IMR-90 (cell line): ENCODE results near the gene CAVIN1. TPM values are rescaled to one million over a fixed set of nuclear protein-coding genes. Genes with fewer than 3 reads are reported as not detected.

ENCODE experiments used
- ATAC-seq: fragments of 200-7000 bp; cut with Tn5 transposase; 2 replicates; pipeline ENCODE4 v1.9.1; 2020; ENCODE audit warnings: low read depth, mild to moderate bottlenecking, moderate library complexity
- BruUV-seq: library from RNA; stranded (reverse); fragments of 400-500 nt; replicated peaks from 2 replicates; lab custom pipeline; 2021; lab: Mats Ljungman, UMichigan
- CTCF ChIA-PET: fragments of 300-600 bp; formaldehyde crosslinking; extraction: SDS; loops from one replicate; lab custom pipeline; 2021; ENCODE audit warnings: antibody characterized with exemption; lab: Yijun Ruan, JAX
- POLR2A ChIA-PET: fragments of 300-600 bp; sonication (Branson Sonifier 250); formaldehyde crosslinking; loops from one replicate; lab custom pipeline; 2022; ENCODE audit warnings: antibody characterized with exemption; ENCODE audit not compliant: unreplicated experiment; lab: Charles Lee
- DNase-seq: peaks from one replicate; pipeline ENCODE4 v3.0.0; 2013
- H2AFZ ChIP-seq: replicated peaks from 2 replicates; pipeline ENCODE3; 2013; ENCODE audit warnings: low read length, mild to moderate bottlenecking; ENCODE audit not compliant: poor library complexity
- H2AK5ac ChIP-seq: 2 replicates; pipeline ENCODE4 v1.6.1; 2013; ENCODE audit warnings: low read depth, low read length, inconsistent platforms
- H2AK9ac ChIP-seq: replicated peaks from 2 replicates; pipeline ENCODE3; 2013; ENCODE audit warnings: mild to moderate bottlenecking, low read depth, low read length, moderate library complexity; ENCODE audit not compliant: poor library complexity
- H2BK120ac ChIP-seq: 2 replicates; pipeline ENCODE4 v1.6.1; 2013; ENCODE audit warnings: low read depth, low read length, inconsistent platforms
- H2BK15ac ChIP-seq: 3 replicates; pipeline ENCODE4 v1.6.1; 2013; ENCODE audit warnings: low read depth, low read length, inconsistent platforms
- H2BK20ac ChIP-seq: 2 replicates; pipeline ENCODE4 v1.6.1; 2013; ENCODE audit warnings: low read depth, mild to moderate bottlenecking, inconsistent platforms, low read length, moderate library complexity
- H2BK5ac ChIP-seq: 2 replicates; pipeline ENCODE4 v1.6.1; 2013; ENCODE audit warnings: mild to moderate bottlenecking, low read depth, low read length, inconsistent platforms; ENCODE audit not compliant: poor library complexity, severe bottlenecking
- H3K14ac ChIP-seq: replicated peaks from 2 replicates; pipeline ENCODE4 v1.6.1; 2013; ENCODE audit warnings: low read depth, low read length, inconsistent platforms
- H3K18ac ChIP-seq: 2 replicates; pipeline ENCODE4 v1.6.1; 2013; ENCODE audit warnings: low read depth, low read length, control low read depth
- H3K23ac ChIP-seq: 2 replicates; pipeline ENCODE4 v1.6.1; 2013; ENCODE audit warnings: low read depth, low read length, inconsistent platforms
- H3K27ac ChIP-seq: 2 replicates; pipeline ENCODE4 v1.5.1; 2013; ENCODE audit warnings: mild to moderate bottlenecking, control low read depth, low read length; ENCODE audit not compliant: insufficient read depth
- H3K27me3 ChIP-seq: 2 replicates; pipeline ENCODE4 v1.6.1; 2013; ENCODE audit warnings: low read length; ENCODE audit not compliant: control insufficient read depth, insufficient read depth
- H3K36me3 ChIP-seq: 2 replicates; pipeline ENCODE4 v1.6.1; 2013; ENCODE audit warnings: low read length, mixed read lengths; ENCODE audit not compliant: control insufficient read depth, insufficient read depth
- H3K4ac ChIP-seq: 2 replicates; pipeline ENCODE4 v1.6.1; 2013; ENCODE audit warnings: low read depth, low read length, inconsistent platforms
- H3K4me1 ChIP-seq: 2 replicates; pipeline ENCODE4 v1.6.1; 2013; ENCODE audit warnings: low read length, mixed read lengths; ENCODE audit not compliant: control insufficient read depth, insufficient read depth
- H3K4me2 ChIP-seq: 2 replicates; pipeline ENCODE4 v1.6.1; 2013; ENCODE audit warnings: low read depth, mild to moderate bottlenecking, control low read depth, low read length, moderate library complexity
- H3K4me3 ChIP-seq: 2 replicates; pipeline ENCODE4 v1.5.1; 2013; ENCODE audit warnings: low read depth, mild to moderate bottlenecking, control low read depth, low read length, moderate library complexity; ENCODE audit not compliant: insufficient read depth
- H3K56ac ChIP-seq: 2 replicates; pipeline ENCODE4 v1.6.1; 2013; ENCODE audit warnings: low read length, inconsistent platforms; ENCODE audit not compliant: insufficient read depth; ENCODE audit errors: extremely low read depth
- H3K79me1 ChIP-seq, 2 experiments: 2 replicates each; pipeline ENCODE4 v1.6.1; 2013; ENCODE audit warnings: low read length in 2 of 2, inconsistent platforms in 1 of 2, low read depth in 1 of 2
- H3K9ac ChIP-seq: 2 replicates; pipeline ENCODE4 v1.6.1; 2013; ENCODE audit warnings: low read depth, low read length, control low read depth
- H3K9me1 ChIP-seq: 2 replicates; pipeline ENCODE4 v1.6.1; 2013; ENCODE audit warnings: low read length, inconsistent platforms; ENCODE audit not compliant: insufficient read depth
- H3K9me3 ChIP-seq: 2 replicates; pipeline ENCODE4 v1.6.1; 2013; ENCODE audit warnings: low read length; ENCODE audit not compliant: control insufficient read depth, insufficient read depth
- H4K20me1 ChIP-seq: 2 replicates; pipeline ENCODE4 v1.6.1; 2013; ENCODE audit warnings: low read length, inconsistent platforms; ENCODE audit not compliant: insufficient read depth
- H4K5ac ChIP-seq: 2 replicates; pipeline ENCODE4 v1.6.1; 2013; ENCODE audit warnings: mild to moderate bottlenecking, low read depth, low read length, control low read depth
- H4K8ac ChIP-seq, 2 experiments: 2 replicates each; pipeline ENCODE4 v1.6.1; 2013; ENCODE audit warnings: low read depth in 2 of 2, low read length in 2 of 2, control low read depth in 1 of 2, inconsistent platforms in 1 of 2
- H4K91ac ChIP-seq: 2 replicates; pipeline ENCODE4 v1.6.1; 2013; ENCODE audit warnings: low read depth, low read length, inconsistent platforms; ENCODE audit not compliant: insufficient read depth
- CEBPB ChIP-seq: IDR thresholded peaks from 2 replicates; pipeline ENCODE4 v1.6.1; 2012; ENCODE audit warnings: low read depth, low read length, improper control_type of control experiment
- MXI1 ChIP-seq: IDR thresholded peaks from 2 replicates; pipeline ENCODE4 v1.6.1; 2012; ENCODE audit warnings: low read depth, mild to moderate bottlenecking, low read length, moderate library complexity, borderline replicate concordance
- WGBS, 2 experiments: methylation state at CpG; one replicate each; pipeline versions ENCODE4 v1.1.5 to v1.1.7; 2013; ENCODE audit warnings: missing lambda C conversion rate in 2 of 2; ENCODE audit not compliant: insufficient read length in 1 of 2; ENCODE audit errors: extremely low coverage in 2 of 2; 5-methylcytosine and 5-hydroxymethylcytosine counted together
- dilution Hi-C: fragments of 300-500 bp; cut with HindIII; formaldehyde crosslinking; loops from one replicate; pipeline ENCODE4 v1.14.3; 2018; ENCODE audit warnings: low sequenced_read_pairs; ENCODE audit not compliant: unreplicated experiment
- in situ Hi-C: fragments of 300-500 bp; cut with MboI; formaldehyde crosslinking; loops from 3 replicates; pipeline ENCODE4 v1.14.3; 2019; ENCODE audit warnings: low sequenced_read_pairs, inconsistent platforms, mixed read lengths
- intact Hi-C: fragments of 100-400 bp; cut with micrococcal nuclease; formaldehyde crosslinking; loops from 2 replicates; pipeline ENCODE4 v1.10.0; 2022
- polyA plus RNA-seq, 3 experiments: library from polyadenylated mRNA; depleted of rRNA; stranded (reverse); fragments of >200 nt; gene quantifications; 2 replicates each; pipeline ENCODE4 v1.2.3, GENCODE V29; 2012; ENCODE audit warnings: low replicate concordance in 1 of 3
- total RNA-seq: library from RNA; depleted of rRNA; stranded (reverse); fragments of >200 nt; gene quantifications from 2 replicates; pipeline ENCODE4 v1.2.3, GENCODE V29; 2012

CAVIN1 gene
- total and polyA plus RNA-seq, 2 of the 4 experiments (the other 2 are of a cell fraction), result 491 to 556 TPM

GRCh38 chr17:42407289-42407836 lies 15.7 kb downstream of the CAVIN1 start:
- DNase-seq (peak; percentile 39), ATAC-seq (peak; percentile 18)
- H3K4ac ChIP-seq, result no peak overlapping the region
- in situ Hi-C loops, result no loop called here
- H2AK9ac ChIP-seq, result peak overlapping the region; percentile 75
- H3K9me3 ChIP-seq, result no peaks in the 10 kb centered on the region
- H3K9ac ChIP-seq, result no peak overlapping the region
- CTCF ChIA-PET, result interaction anchor here (1.1 kb wide), 1 partner anchor 105 kb away, joined by 4 read pairs; no protein-coding TSS in a partner anchor
- H4K91ac ChIP-seq, result no peak overlapping the region
- H3K56ac ChIP-seq, result no peak overlapping the region
- H3K4me1 ChIP-seq, result peaks cover 44% of the 10 kb centered on the region
- H3K9me1 ChIP-seq, result peaks cover 36% of the 10 kb centered on the region
- 0 out of 2 replicates have a peak overlapping the region, but pooled peaks have one; percentile 7 for H2AK5ac ChIP-seq
- BruUV-seq, result no TSS peak
- dilution Hi-C loops, result no loop called here
- H3K79me1 ChIP-seq, result peaks cover 4 to 73% of the 10 kb centered on the region in 2 experiments; a peak in 3 of 4 replicates
- H4K8ac ChIP-seq, result peak overlapping the region in 1 of 2 experiments; percentile 62; a peak in 1 of 4 replicates
- H3K27me3 ChIP-seq, result no peaks in the 10 kb centered on the region
- POLR2A ChIA-PET, result interaction anchor here (0.5 to 1.1 kb wide), 2 partner anchors 9 to 16 kb away, joined by 6 read pairs; partner anchors contain the start of gene CAVIN1
- H2AFZ ChIP-seq, result no peak overlapping the region
- H3K18ac ChIP-seq, result no peak overlapping the region
- no peak overlapping the region for H3K4me3 ChIP-seq
- H2BK5ac ChIP-seq, result peak overlapping the region; percentile 81
- intact Hi-C loops, result loop anchor here (5.0 kb wide), 1 partner anchor 110 kb away; no protein-coding TSS in a partner anchor
- peak overlapping the region; percentile 37 for H3K4me2 ChIP-seq
- H3K23ac ChIP-seq, result peak overlapping the region; percentile 36
- H3K36me3 ChIP-seq, result peaks cover 40% of the 10 kb centered on the region
- no peak overlapping the region; the same call in 1 of the 2 replicates for H4K5ac ChIP-seq
- no peak for TF ChIP-seq MXI1
- peak; percentile 41; the same call in 1 of the 2 replicates for TF ChIP-seq CEBPB
- 33% methylated on average over 1 of the region's 2 CpGs; no CpG with 5 or more reads in 1 of the 2 experiments for WGBS, 2 experiments
- H3K14ac ChIP-seq, result no peak overlapping the region
- H3K27ac ChIP-seq, result peak overlapping the region; percentile 65; the same call in 1 of the 2 replicates
- H4K20me1 ChIP-seq, result peaks cover 100% of the 10 kb centered on the region
- H2BK15ac ChIP-seq, result no peak overlapping the region
- H2BK20ac ChIP-seq, result no peak overlapping the region
- H2BK120ac ChIP-seq, result no peak overlapping the region
